ENCODE measurements around the gene EMC6.

The EMC6 gene

DNA sequence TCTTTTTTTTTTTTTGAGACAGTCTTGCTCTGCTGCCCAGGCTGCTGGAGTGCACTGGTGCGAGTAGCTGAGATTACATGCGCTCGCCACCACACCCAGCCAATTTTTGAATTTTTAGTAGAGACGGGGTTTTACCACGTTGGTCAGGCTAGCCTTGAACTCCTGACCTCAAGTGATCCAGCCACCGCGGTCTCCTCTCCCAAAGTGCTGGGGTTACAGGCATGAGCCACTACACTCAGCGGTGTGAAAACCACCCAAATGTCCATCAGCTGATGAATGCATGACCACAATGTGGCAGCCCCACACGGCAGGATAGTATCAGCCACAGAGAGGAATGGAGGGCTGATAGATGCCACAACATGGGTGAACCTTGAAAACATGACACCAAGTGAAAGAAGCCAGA is 25.2 kb downstream of the EMC6 start:
- no peak overlapping the region for H3K18ac ChIP-seq (ENCODE audit: low read length)
- no peak overlapping the region for H3K4me3 ChIP-seq (ENCODE audit: low read length in 2 of 2)
- H3K79me1 ChIP-seq (ENCODE audit: low read depth, low read length) = peaks cover 2% of the 10 kb centered on the region
- no peak overlapping the region for H3K27ac ChIP-seq (replicated peaks; ENCODE audit: low read length)
- no peak overlapping the region for H2AK5ac ChIP-seq (ENCODE audit: low read depth, low read length)
- no peak for DNase-seq (ENCODE audit: low spot score)
- H3K9ac ChIP-seq (ENCODE audit: low read depth, low read length, poor library complexity) = peak overlapping the region; percentile 70
- H3K4me2 ChIP-seq (ENCODE audit: insufficient read depth, low read length, poor library complexity, severe bottlenecking) = no peak overlapping the region
- no peak overlapping the region for H4K8ac ChIP-seq (ENCODE audit: low read depth, low read length)
- peaks cover 7 to 8% of the 10 kb centered on the region in 2 donors for H3K4me1 ChIP-seq (ENCODE audit: control insufficient read depth in 2 of 2, insufficient read depth in 1 of 2, low read depth in 1 of 2, low read length in 2 of 2)
- H2BK5ac ChIP-seq (ENCODE audit: low read length) = no peak overlapping the region
- H2BK12ac ChIP-seq (ENCODE audit: low read length) = no peak overlapping the region
- H2BK15ac ChIP-seq (ENCODE audit: low read length) = no peak overlapping the region
- no peak overlapping the region for H2BK120ac ChIP-seq (ENCODE audit: low read depth, low read length)
- H2AFZ ChIP-seq (ENCODE audit: low read length) = no peak overlapping the region
- H3K4ac ChIP-seq (ENCODE audit: low read length) = no peak overlapping the region
- H3K27me3 ChIP-seq (ENCODE audit: control insufficient read depth in 3 of 3, insufficient read depth in 3 of 3, low read depth in 1 of 3, low read length in 3 of 3) = peaks cover 20 to 50% (median 42%) of the 10 kb centered on the region in 3 experiments
- H3K9me3 ChIP-seq (replicated peaks in 1 of 2; ENCODE audit: control insufficient read depth in 2 of 2, insufficient read depth in 1 of 2, low read depth in 1 of 2, low read length in 2 of 2) = peaks cover 7 to 9% of the 10 kb centered on the region in 2 donors
- no peaks in the 10 kb centered on the region for H3K36me3 ChIP-seq (replicated peaks in 1 of 2; ENCODE audit: control insufficient read depth in 2 of 2, insufficient read depth in 2 of 2, low read length in 2 of 2)
- no peak overlapping the region for H3K23ac ChIP-seq (ENCODE audit: low read depth, low read length, poor library complexity)
- H3K14ac ChIP-seq (ENCODE audit: low read length) = no peak overlapping the region
- no CpG with 5 or more reads among the region's 9 CpGs for WGBS, 2 donors (ENCODE audit: extremely low coverage in 2 of 2, insufficient read length in 2 of 2, insufficient replicate concordance in 1 of 2)
- no peak overlapping the region for H4K91ac ChIP-seq (ENCODE audit: low read depth, low read length, poor library complexity)

DNA sequence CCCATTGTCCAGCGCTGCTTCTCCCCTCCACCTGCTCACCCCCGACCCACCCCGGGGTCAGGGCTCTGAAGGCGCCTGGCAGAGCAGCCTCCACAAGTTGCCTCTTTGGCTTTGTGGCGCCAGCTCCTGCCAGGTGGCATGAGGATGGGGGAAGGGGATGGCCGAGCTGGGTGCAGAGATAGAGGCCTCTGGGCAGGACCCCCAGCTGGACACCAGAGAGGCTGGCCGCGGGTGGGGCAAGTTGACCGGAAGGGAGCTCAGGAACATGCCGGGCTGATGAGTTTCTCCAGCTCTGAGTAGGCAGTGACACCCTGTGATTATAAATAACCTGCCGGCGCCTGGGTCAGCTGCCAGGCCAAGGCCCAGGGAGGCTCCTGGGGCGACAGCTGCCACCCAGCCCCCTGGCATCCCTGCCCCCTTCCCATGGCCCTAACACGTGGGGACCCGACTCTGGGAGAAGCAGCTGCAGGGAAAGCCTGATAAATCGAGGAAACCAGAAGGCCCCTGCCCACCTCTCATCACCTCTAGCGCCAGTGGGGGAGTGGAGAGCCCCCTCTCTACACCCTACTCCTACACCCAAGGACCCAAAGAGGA is 26.6 kb downstream of the EMC6 start:
- H3K9ac ChIP-seq (ENCODE audit: low read depth, low read length, poor library complexity) = no peak overlapping the region
- H4K8ac ChIP-seq (ENCODE audit: low read depth, low read length) = no peak overlapping the region
- no peak overlapping the region for H3K4ac ChIP-seq (ENCODE audit: low read length)
- peak overlapping the region; percentile 93 for H2AFZ ChIP-seq (ENCODE audit: low read length)
- no peak overlapping the region for H2BK15ac ChIP-seq (ENCODE audit: low read length)
- WGBS, 2 donors (ENCODE audit: extremely low coverage in 2 of 2, insufficient read length in 2 of 2, insufficient replicate concordance in 1 of 2) = no CpG with 5 or more reads among the region's 17 CpGs
- peak overlapping the region; percentile 52 for H2AK5ac ChIP-seq (ENCODE audit: low read depth, low read length)
- no peak overlapping the region for H3K18ac ChIP-seq (ENCODE audit: low read length)
- DNase-seq (ENCODE audit: low spot score) = no peak
- H3K23ac ChIP-seq (ENCODE audit: low read depth, low read length, poor library complexity) = no peak overlapping the region
- H3K4me2 ChIP-seq (ENCODE audit: insufficient read depth, low read length, poor library complexity, severe bottlenecking) = peak overlapping the region; percentile 69
- H2BK12ac ChIP-seq (ENCODE audit: low read length) = no peak overlapping the region
- H2BK5ac ChIP-seq (ENCODE audit: low read length) = no peak overlapping the region
- H3K27ac ChIP-seq (replicated peaks; ENCODE audit: low read length) = no peak overlapping the region
- H2BK120ac ChIP-seq (ENCODE audit: low read depth, low read length) = no peak overlapping the region
- H4K91ac ChIP-seq (ENCODE audit: low read depth, low read length, poor library complexity) = no peak overlapping the region
- H3K14ac ChIP-seq (ENCODE audit: low read length) = no peak overlapping the region
- no peaks in the 10 kb centered on the region for H3K79me1 ChIP-seq (ENCODE audit: low read depth, low read length)
- H3K9me3 ChIP-seq (replicated peaks in 1 of 2; ENCODE audit: control insufficient read depth in 2 of 2, insufficient read depth in 1 of 2, low read depth in 1 of 2, low read length in 2 of 2) = peaks cover 7 to 9% of the 10 kb centered on the region in 2 donors
- peaks cover 6 to 8% of the 10 kb centered on the region in 2 donors for H3K4me1 ChIP-seq (ENCODE audit: control insufficient read depth in 2 of 2, insufficient read depth in 1 of 2, low read depth in 1 of 2, low read length in 2 of 2)
- H3K27me3 ChIP-seq (ENCODE audit: control insufficient read depth in 3 of 3, insufficient read depth in 3 of 3, low read depth in 1 of 3, low read length in 3 of 3) = peaks cover 20 to 50% (median 42%) of the 10 kb centered on the region in 3 experiments
- peak overlapping the region in 1 of 2 donors; percentile 46 for H3K4me3 ChIP-seq (ENCODE audit: low read length in 2 of 2)
- no peaks in the 10 kb centered on the region for H3K36me3 ChIP-seq (replicated peaks in 1 of 2; ENCODE audit: control insufficient read depth in 2 of 2, insufficient read depth in 2 of 2, low read length in 2 of 2)

DNA sequence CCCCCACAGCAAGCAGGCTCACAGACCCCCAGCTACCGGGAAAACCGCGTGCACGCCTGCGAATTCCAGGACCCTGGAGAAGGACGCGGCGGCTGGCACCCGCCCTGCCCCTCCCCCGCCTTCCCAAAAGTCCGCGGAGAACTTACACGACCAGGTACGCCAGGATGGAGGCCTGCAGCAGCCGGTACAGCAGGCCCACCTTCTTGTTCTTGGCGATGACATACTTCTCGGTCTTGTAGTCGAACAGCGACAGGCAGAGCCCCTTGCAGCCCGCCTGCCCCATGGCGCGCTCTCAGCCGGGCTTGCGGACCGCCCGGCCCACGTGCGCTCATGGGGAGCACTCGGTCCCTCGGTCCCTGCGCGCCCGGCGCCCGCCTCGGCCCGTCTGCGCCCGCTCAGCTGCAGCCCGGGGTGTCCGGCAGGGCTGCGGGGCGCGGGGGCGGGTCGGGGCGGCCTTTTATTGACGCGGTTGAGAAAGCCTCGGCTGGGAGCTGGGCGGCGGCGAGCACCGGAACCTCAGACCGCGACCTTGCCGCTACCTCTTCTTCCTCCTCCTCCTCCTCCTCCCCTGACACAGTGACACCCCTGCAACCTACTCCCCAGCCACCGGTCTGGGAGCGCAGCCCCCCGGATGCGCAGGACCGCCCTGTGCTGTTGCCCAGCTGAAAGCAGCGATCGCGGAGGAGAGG is 27.3 kb downstream of the EMC6 start, which contains the start of gene P2RX5:
Gene P2RX5, minus strand, starts transcription at position 433 of the 689 bp plus-strand sequence. Its CDS starts 150 bp downstream, at position 283.
- Histone ChIP-seq H3K36me3 (replicated peaks in 1 of 2; ENCODE audit: control insufficient read depth in 2 of 2, insufficient read depth in 2 of 2, low read length in 2 of 2) (no peaks in the 10 kb centered on the region), H3K9me3 (replicated peaks in 1 of 2; ENCODE audit: control insufficient read depth in 2 of 2, insufficient read depth in 1 of 2, low read depth in 1 of 2, low read length in 2 of 2) (peaks cover 7 to 9% of the 10 kb centered on the region in 2 donors), H4K91ac (ENCODE audit: low read depth, low read length, poor library complexity) (no peak within 1 kb of the TSS), H2BK15ac (ENCODE audit: low read length) (no peak within 1 kb of the TSS), H3K14ac (ENCODE audit: low read length) (no peak within 1 kb of the TSS), H3K23ac (ENCODE audit: low read depth, low read length, poor library complexity) (no peak within 1 kb of the TSS), H3K79me1 (ENCODE audit: low read depth, low read length) (no peaks in the 10 kb centered on the region), H2BK12ac (ENCODE audit: low read length) (no peak within 1 kb of the TSS), H3K4me2 (ENCODE audit: insufficient read depth, low read length, poor library complexity, severe bottlenecking) (peak within 1 kb of the TSS; percentile 69), H4K8ac (ENCODE audit: low read depth, low read length) (no peak within 1 kb of the TSS), H2BK120ac (ENCODE audit: low read depth, low read length) (no peak within 1 kb of the TSS), H3K27me3 (ENCODE audit: control insufficient read depth in 3 of 3, insufficient read depth in 3 of 3, low read depth in 1 of 3, low read length in 3 of 3) (peaks cover 20 to 50% (median 42%) of the 10 kb centered on the region in 3 experiments), H3K27ac (replicated peaks; ENCODE audit: low read length) (no peak within 1 kb of the TSS), H2AFZ (ENCODE audit: low read length) (peak within 1 kb of the TSS; percentile 93), H2AK5ac (ENCODE audit: low read depth, low read length) (peak within 1 kb of the TSS; percentile 52), H3K18ac (ENCODE audit: low read length) (no peak within 1 kb of the TSS), H3K4me1 (ENCODE audit: control insufficient read depth in 2 of 2, insufficient read depth in 1 of 2, low read depth in 1 of 2, low read length in 2 of 2) (peaks cover 6 to 8% of the 10 kb centered on the region in 2 donors), H3K4ac (ENCODE audit: low read length) (no peak within 1 kb of the TSS), H3K9ac (ENCODE audit: low read depth, low read length, poor library complexity) (no peak within 1 kb of the TSS), H3K4me3 (ENCODE audit: low read length in 2 of 2) (peak within 1 kb of the TSS; percentile 46 to 75), H2BK5ac (ENCODE audit: low read length) (no peak within 1 kb of the TSS)
- no CpG with 5 or more reads among the region's 65 CpGs for WGBS, 2 donors (ENCODE audit: extremely low coverage in 2 of 2, insufficient read length in 2 of 2, insufficient replicate concordance in 1 of 2)
- DNase-seq (ENCODE audit: low spot score) = peak; percentile 43

DNA sequence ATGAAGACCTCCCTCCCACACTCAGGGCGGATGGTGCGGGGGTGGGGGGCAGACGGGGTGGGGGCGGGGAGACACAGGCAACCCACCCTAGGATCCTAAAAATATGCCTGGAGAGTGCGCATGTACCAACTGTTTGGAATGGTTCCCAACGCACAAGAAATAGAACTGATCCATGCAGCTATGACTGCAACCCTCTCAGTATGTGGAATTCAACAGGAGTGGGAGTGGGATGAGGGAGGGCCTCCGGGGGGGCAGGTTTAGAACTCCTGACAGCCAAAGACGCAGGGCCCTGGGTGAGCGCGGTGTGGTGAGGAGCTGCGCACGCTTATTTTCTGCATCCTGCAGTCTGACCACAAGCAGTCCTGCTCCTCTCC is 28.5 kb downstream of the EMC6 start:
- H3K4me1 ChIP-seq (ENCODE audit: control insufficient read depth in 2 of 2, insufficient read depth in 1 of 2, low read depth in 1 of 2, low read length in 2 of 2) = peaks cover 6 to 8% of the 10 kb centered on the region in 2 donors
- no peak overlapping the region for H2BK12ac ChIP-seq (ENCODE audit: low read length)
- H3K4me2 ChIP-seq (ENCODE audit: insufficient read depth, low read length, poor library complexity, severe bottlenecking) = no peak overlapping the region
- no peak overlapping the region for H3K4ac ChIP-seq (ENCODE audit: low read length)
- peaks cover 20 to 50% (median 42%) of the 10 kb centered on the region in 3 experiments for H3K27me3 ChIP-seq (ENCODE audit: control insufficient read depth in 3 of 3, insufficient read depth in 3 of 3, low read depth in 1 of 3, low read length in 3 of 3)
- H2AK5ac ChIP-seq (ENCODE audit: low read depth, low read length) = no peak overlapping the region
- H3K79me1 ChIP-seq (ENCODE audit: low read depth, low read length) = no peaks in the 10 kb centered on the region
- H3K23ac ChIP-seq (ENCODE audit: low read depth, low read length, poor library complexity) = no peak overlapping the region
- H2BK120ac ChIP-seq (ENCODE audit: low read depth, low read length) = no peak overlapping the region
- no peak overlapping the region for H3K4me3 ChIP-seq (ENCODE audit: low read length in 2 of 2)
- H2BK5ac ChIP-seq (ENCODE audit: low read length) = no peak overlapping the region
- no peak for DNase-seq (ENCODE audit: low spot score)
- no peak overlapping the region for H3K27ac ChIP-seq (replicated peaks; ENCODE audit: low read length)
- peaks cover 7 to 9% of the 10 kb centered on the region in 2 donors for H3K9me3 ChIP-seq (replicated peaks in 1 of 2; ENCODE audit: control insufficient read depth in 2 of 2, insufficient read depth in 1 of 2, low read depth in 1 of 2, low read length in 2 of 2)
- no peaks in the 10 kb centered on the region for H3K36me3 ChIP-seq (replicated peaks in 1 of 2; ENCODE audit: control insufficient read depth in 2 of 2, insufficient read depth in 2 of 2, low read length in 2 of 2)
- H4K91ac ChIP-seq (ENCODE audit: low read depth, low read length, poor library complexity) = no peak overlapping the region
- no peak overlapping the region for H3K14ac ChIP-seq (ENCODE audit: low read length)
- H2AFZ ChIP-seq (ENCODE audit: low read length) = no peak overlapping the region
- no CpG with 5 or more reads among the region's 12 CpGs for WGBS, 2 donors (ENCODE audit: extremely low coverage in 2 of 2, insufficient read length in 2 of 2, insufficient replicate concordance in 1 of 2)
- no peak overlapping the region for H4K8ac ChIP-seq (ENCODE audit: low read depth, low read length)
- H2BK15ac ChIP-seq (ENCODE audit: low read length) = no peak overlapping the region
- no peak overlapping the region for H3K18ac ChIP-seq (ENCODE audit: low read length)
- no peak overlapping the region for H3K9ac ChIP-seq (ENCODE audit: low read depth, low read length, poor library complexity)

Data from neuronal stem cell (in vitro differentiated cells).